GM12878 (cell line): ENCODE data around the gene DNASE1. TPM values are rescaled to one million over a fixed set of nuclear protein-coding genes. Genes with fewer than 3 reads are reported as not detected.

Source experiments
- ATAC-seq: fragments of 200-7000 bp; cut with Tn5 transposase; 3 replicates; pipeline ENCODE4 v1.9.1; 2020; ENCODE audit warnings: mild to moderate bottlenecking, moderate library complexity
- BruUV-seq: library from RNA; stranded (reverse); fragments of 400-500 nt; replicated peaks from 2 replicates; lab custom pipeline; 2021; lab: Mats Ljungman, UMichigan
- CTCF ChIA-PET: fragments of 300-600 bp; sonication (Branson Sonifier 250); formaldehyde crosslinking; extraction: SDS; loops from one replicate; lab custom pipeline; 2021; ENCODE audit warnings: inconsistent platforms; lab: Yijun Ruan, JAX
- POLR2A ChIA-PET: fragments of 350-600 bp; formaldehyde crosslinking; extraction: SDS; loops from one replicate; lab custom pipeline; 2021; ENCODE audit warnings: inconsistent platforms; lab: Charles Lee
- RAD21 ChIA-PET: fragments of 300-600 bp; sonication (Branson Sonifier 250); formaldehyde crosslinking; loops from one replicate; lab custom pipeline; 2023; ENCODE audit warnings: antibody characterized with exemption; ENCODE audit not compliant: unreplicated experiment; lab: Charles Lee
- SMC1A ChIA-PET: fragments of 300-600 bp; sonication (Branson Sonifier 250); formaldehyde crosslinking; loops from one replicate; lab custom pipeline; 2023; ENCODE audit not compliant: unreplicated experiment, uncharacterized antibody; lab: Charles Lee
- DNase-seq: peaks from one replicate; pipeline ENCODE4 v3.0.0-alpha.2; 2011; ENCODE audit warnings: low read depth, low spot score
- FAIRE-seq: peaks from 3 replicates; lab custom pipeline; 2011; peaks lifted over from hg19 to GRCh38; lab: Jason Lieb, UNC
- H2AFZ ChIP-seq: 2 replicates; pipeline ENCODE4 v1.6.0; 2011; ENCODE audit warnings: low read depth, low read length, control low read depth; ENCODE audit not compliant: control insufficient read depth
- H3K27ac ChIP-seq: 2 replicates; pipeline ENCODE4 v1.5.1; 2011; ENCODE audit warnings: control low read depth; ENCODE audit not compliant: control insufficient read depth, insufficient read depth
- H3K27me3 ChIP-seq, 2 experiments: replicated peaks in 1 of 2; 2 replicates each; pipeline versions ENCODE4 v1.6.0 to v1.6.1; 2011; ENCODE audit warnings: low read length in 1 of 2; ENCODE audit not compliant: control insufficient read depth in 2 of 2, insufficient read depth in 2 of 2
- H3K36me3 ChIP-seq, 2 experiments: 2 replicates each; pipeline ENCODE4 v1.5.1; 2011; ENCODE audit warnings: low read length in 1 of 2; ENCODE audit not compliant: control insufficient read depth in 2 of 2, insufficient read depth in 2 of 2
- H3K4me1 ChIP-seq: 2 replicates; pipeline ENCODE4 v1.6.1; 2011; ENCODE audit warnings: mild to moderate bottlenecking, low read length, moderate library complexity, mixed read lengths; ENCODE audit not compliant: control insufficient read depth, insufficient read depth
- H3K4me2 ChIP-seq: 2 replicates; pipeline ENCODE4 v1.6.0; 2011; ENCODE audit warnings: control low read depth; ENCODE audit not compliant: control insufficient read depth, insufficient read depth
- H3K4me3 ChIP-seq: fragments of 200-600 bp; sonication (generic); 2 replicates; pipeline ENCODE4 v1.5.1; 2016
- H3K79me2 ChIP-seq: 2 replicates; pipeline ENCODE4 v1.6.0; 2011; ENCODE audit warnings: low read length; ENCODE audit not compliant: control insufficient read depth, insufficient read depth
- H3K9ac ChIP-seq: 2 replicates; pipeline ENCODE4 v1.8.0; 2011; ENCODE audit warnings: low read length, control low read depth, mixed read lengths; ENCODE audit not compliant: control insufficient read depth, insufficient read depth
- H3K9me3 ChIP-seq: replicated peaks from 3 replicates; pipeline ENCODE4 v1.5.1; 2011; ENCODE audit warnings: mild to moderate bottlenecking, low read length; ENCODE audit not compliant: control insufficient read depth, insufficient read depth
- H4K20me1 ChIP-seq: 2 replicates; pipeline ENCODE4 v1.6.0; 2011; ENCODE audit not compliant: control insufficient read depth, insufficient read depth
- E2F8 ChIP-seq: fragments of 450-650 bp; IDR thresholded peaks from 2 replicates; pipeline ENCODE4 v1.6.1; 2018; ENCODE audit warnings: mild to moderate bottlenecking, low read depth, moderate library complexity; ENCODE audit not compliant: partially characterized antibody
- EGR1 ChIP-seq, 2 experiments: IDR thresholded peaks; 1 replicate in 1 of 2; 2 replicates in 1 of 2; pipeline ENCODE4 v1.6.1; 2011 to 2012; ENCODE audit warnings: low read depth in 2 of 2, low read length in 2 of 2, borderline replicate concordance in 1 of 2, mild to moderate bottlenecking in 1 of 2, moderate library complexity in 1 of 2
- KLF5 ChIP-seq: fragments of 450-650 bp; IDR thresholded peaks from 2 replicates; pipeline ENCODE4 v1.6.1; 2014; ENCODE audit warnings: mild to moderate bottlenecking; ENCODE audit not compliant: partially characterized antibody
- NKRF ChIP-seq: fragments of 450-650 bp; conservative IDR thresholded peaks from 2 replicates; pipeline ENCODE4 v1.6.1; 2017; ENCODE audit warnings: mild to moderate bottlenecking, moderate library complexity
- NRF1 ChIP-seq: conservative IDR thresholded peaks from 2 replicates; pipeline ENCODE4 v1.6.1; 2011; ENCODE audit warnings: mild to moderate bottlenecking, low read depth, low read length, improper control_type of control experiment
- RB1 ChIP-seq: fragments of 450-650 bp; formaldehyde crosslinking; IDR thresholded peaks from 2 replicates; pipeline ENCODE4 v1.6.1; 2017; ENCODE audit warnings: mild to moderate bottlenecking, borderline replicate concordance
- WGBS: methylation state at CpG from one replicate; pipeline ENCODE4 v1.1.6; 2016; ENCODE audit warnings: low lambda C conversion rate; ENCODE audit not compliant: insufficient replicate concordance, insufficient coverage; ENCODE audit errors: missing lambda C conversion rate; 5-methylcytosine and 5-hydroxymethylcytosine counted together
- in situ Hi-C: fragments of 300-500 bp; cut with MboI; formaldehyde crosslinking; loops from 9 replicates; pipeline ENCODE4 v1.14.3; 2018; ENCODE audit warnings: mixed read lengths
- intact Hi-C: fragments of 100-400 bp; cut with micrococcal nuclease; formaldehyde crosslinking; loops from one replicate; pipeline ENCODE4 v1.14.2; 2022; ENCODE audit not compliant: unreplicated experiment
- polyA plus RNA-seq, 11 experiments: library from polyadenylated mRNA; depleted of rRNA in 4 of 11; unstranded in 6 of 11; stranded (reverse) in 5 of 11; fragments of >200 nt; fragmentation: Nextera tagmentation in 4 of 11; fragmentation: Illumina TruSeq in 1 of 11; extraction: Ambion mirVana in 4 of 11; extraction: Trizol in 1 of 11; gene quantifications; 1 replicate in 1 of 11; 2 replicates in 10 of 11; pipeline versions ENCODE4 v1.2.1 to v1.2.3, GENCODE V29; 2011 to 2016; ENCODE audit warnings: inconsistent platforms in 2 of 11, missing spikeins in 2 of 11, low read depth in 1 of 11
- total RNA-seq, 4 experiments: library from RNA; depleted of rRNA in 3 of 4; stranded (reverse); fragments of >200 nt in 3 of 4; fragmentation: Illumina TruSeq in 1 of 4; extraction: Trizol in 1 of 4; gene quantifications; 2 replicates each; pipeline versions ENCODE4 v1.2.1 to v1.2.3, GENCODE V29; 2013 to 2021

Gene DNASE1
- total and polyA plus RNA-seq, 10 of the 15 experiments (the other 5 are each of a cell fraction or from before 2014, with no cell fraction given), result 0.23 to 12.0 (median 7.9) TPM

GRCh38 chr16:3675601-3676130 is 21.2 kb downstream of the DNASE1 start:
- Histone ChIP-seq H3K79me2 (no peaks in the 10 kb centered on the region), H3K27ac (no peak overlapping the region), H3K9ac (no peak overlapping the region), H3K4me2 (no peak overlapping the region), H3K4me3 (no peak overlapping the region), H2AFZ (no peak overlapping the region), H3K27me3 (no peaks in the 10 kb centered on the region), H4K20me1 (no peaks in the 10 kb centered on the region; the same call in 1 of the 2 replicates), H3K4me1 (no peaks in the 10 kb centered on the region), H3K9me3 (no peaks in the 10 kb centered on the region), H3K36me3 (peaks cover 16 to 38% of the 10 kb centered on the region in 2 experiments)
- ATAC-seq, result no peak
- FAIRE-seq, result no peak
- ChIA-PET POLR2A (no interaction called here), SMC1A (no interaction called here), RAD21 (no interaction called here), CTCF (no interaction called here)
- no TSS peak for BruUV-seq
- in situ Hi-C loops, result no loop called here
- intact Hi-C loops, result no loop called here
- TF ChIP-seq EGR1 (IDR thresholded peaks at IDR 0.05; ENCODE audit: borderline replicate concordance in 1 of 2, low read depth in 2 of 2, low read length in 2 of 2), result no peak
- TF ChIP-seq NRF1, result no peak
- TF ChIP-seq NKRF, result no peak
- no peak for TF ChIP-seq E2F8
- no peak for TF ChIP-seq KLF5
- TF ChIP-seq RB1, result no peak
- WGBS, result 90% methylated on average over 24 of the region's 24 CpGs
- no peak for DNase-seq
